Left forelimb (tissue), 1 donor: ENCODE data around the gene NADK.
"Not testable (repeated sequence)": the region's sequence is repeated elsewhere in the genome, so short reads cannot be mapped to it uniquely, and the experiment has no call there.

Experiments used
- DNase-seq: peaks from one replicate; pipeline ENCODE4 v3.0.0-alpha.2; 2018; ENCODE audit warnings: low spot score

The NADK gene

DNA sequence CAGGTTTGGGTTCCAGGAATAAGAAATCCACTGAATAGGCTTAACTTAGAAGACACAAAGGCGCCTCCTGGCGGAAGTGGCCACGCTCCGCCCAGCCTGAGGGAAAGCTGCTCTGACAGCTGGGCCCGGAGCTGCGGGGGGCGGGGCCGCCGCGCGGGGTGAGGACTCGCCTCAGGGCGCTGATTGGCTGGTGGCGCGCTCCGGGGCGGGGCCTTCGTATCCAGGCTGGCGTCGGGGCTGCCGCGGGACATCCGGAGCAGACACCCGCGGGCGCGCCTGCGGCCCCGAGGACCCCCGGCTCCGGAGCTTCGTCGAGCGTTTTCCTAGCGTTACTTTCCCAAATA, 31.7 kb downstream of the NADK start:
- DNase-seq, result not testable (repeated sequence)

DNA sequence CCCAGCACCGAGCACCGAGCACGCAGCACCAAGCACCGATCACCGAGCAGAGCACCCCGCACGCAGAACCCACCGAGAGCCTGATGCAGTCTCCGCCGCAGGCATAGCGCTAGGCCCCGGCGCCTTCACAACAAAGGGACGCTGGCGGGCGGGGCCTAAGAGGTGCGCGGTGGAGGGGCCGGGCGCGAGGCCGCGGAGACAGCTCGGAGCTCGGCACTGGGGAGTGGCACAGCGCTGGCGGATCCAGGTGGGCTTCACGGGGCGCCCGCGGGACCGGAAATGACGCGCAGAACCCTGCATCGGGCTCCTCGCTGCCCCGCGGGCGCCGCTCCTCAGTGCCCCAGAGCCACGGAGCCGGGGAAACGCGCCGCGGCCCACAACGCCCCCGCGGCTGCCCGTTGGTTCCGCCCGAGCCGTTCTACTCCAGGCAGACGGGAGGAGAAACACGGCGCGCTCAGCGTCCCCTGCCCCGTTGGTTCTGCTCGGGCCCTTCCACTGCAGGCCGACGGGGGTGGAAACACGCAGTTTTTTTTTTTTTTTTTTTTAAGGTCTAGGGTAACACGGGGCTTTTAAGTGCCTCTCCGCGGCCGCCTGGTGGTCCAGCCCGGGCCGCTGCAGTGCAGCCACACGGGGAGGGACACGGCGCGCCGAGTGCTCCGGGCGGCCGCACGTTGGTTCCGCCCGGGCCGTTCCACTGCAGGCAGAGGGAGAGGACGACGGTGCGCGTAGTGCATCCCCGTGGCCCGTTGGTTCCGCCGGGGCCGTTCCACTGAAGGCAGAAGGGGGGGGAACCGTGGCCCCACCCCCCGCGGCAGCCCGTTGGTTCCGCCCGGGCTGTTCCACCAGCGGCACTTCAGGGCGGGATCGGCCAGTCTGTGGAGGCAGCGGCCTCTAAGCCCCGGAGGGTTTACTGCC, 32.4 kb downstream of the NADK start:
- DNase-seq, result peak; percentile 88

DNA sequence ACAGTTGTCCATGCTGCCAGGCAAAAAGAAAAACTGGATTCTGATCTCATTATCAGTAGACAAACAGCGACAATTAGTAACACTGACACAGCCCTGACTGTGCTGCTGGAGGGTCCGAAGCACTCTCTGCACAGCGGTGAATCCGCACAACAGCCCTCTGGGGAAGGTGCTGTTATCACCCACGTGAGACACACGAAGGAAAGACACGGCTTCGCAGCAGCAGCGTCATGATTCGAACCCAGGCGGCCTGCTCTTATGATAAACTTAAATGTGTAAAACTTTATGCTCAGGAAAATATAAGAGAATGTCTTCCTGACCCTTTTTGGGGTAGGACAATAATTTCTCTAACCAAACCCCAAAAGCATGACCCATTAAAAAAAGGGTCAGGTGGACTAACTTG, 35.7 kb downstream of the NADK start:
- not testable (repeated sequence) for DNase-seq

DNA sequence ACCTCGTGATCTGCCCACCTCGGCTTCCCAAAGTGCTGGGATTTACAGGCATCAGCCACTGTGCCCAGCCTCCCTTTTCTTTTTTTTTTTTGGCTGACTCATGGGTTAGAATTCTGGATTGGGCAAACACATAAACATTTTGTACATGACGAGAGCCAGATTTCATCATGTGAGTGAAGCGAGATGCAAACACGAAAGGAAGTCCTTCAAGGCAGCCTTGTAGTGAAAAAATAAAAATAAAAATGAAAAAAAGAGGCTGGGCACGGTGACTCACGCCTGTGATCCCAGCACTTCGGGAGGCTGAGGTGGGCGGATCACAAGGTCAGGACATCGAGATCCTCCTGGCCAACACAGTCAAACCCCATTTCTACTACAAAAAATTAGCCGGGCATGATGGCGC, 37.3 kb downstream of the NADK start:
- DNase-seq, result not testable (repeated sequence)

DNA sequence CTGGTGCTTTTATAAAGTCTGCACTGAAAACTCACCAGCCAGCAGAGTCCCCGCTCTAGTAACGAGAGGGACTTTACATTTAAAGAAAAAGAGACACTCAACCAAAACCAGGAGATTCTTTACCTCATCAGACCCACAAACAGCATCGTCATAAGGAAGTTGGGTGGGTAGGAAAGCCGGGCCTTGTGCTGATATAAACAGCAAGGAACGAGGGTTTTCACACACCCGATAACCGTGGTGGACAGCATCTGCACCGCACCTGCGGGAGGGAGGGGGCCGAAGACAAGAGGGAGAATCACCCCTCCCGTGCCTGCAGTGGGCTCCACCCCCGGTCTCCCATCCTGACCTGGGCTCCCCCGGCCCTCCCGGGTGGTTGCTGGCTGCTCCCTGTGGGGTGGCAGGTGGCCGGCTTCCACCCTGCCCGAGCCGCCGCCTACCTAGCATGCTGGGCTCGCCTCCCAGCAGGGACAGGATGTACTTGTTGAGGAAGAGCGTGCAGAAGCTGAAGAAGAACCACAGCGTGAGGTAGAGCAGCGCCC, 39.4 kb downstream of the NADK start:
- DNase-seq, result not testable (repeated sequence)

DNA sequence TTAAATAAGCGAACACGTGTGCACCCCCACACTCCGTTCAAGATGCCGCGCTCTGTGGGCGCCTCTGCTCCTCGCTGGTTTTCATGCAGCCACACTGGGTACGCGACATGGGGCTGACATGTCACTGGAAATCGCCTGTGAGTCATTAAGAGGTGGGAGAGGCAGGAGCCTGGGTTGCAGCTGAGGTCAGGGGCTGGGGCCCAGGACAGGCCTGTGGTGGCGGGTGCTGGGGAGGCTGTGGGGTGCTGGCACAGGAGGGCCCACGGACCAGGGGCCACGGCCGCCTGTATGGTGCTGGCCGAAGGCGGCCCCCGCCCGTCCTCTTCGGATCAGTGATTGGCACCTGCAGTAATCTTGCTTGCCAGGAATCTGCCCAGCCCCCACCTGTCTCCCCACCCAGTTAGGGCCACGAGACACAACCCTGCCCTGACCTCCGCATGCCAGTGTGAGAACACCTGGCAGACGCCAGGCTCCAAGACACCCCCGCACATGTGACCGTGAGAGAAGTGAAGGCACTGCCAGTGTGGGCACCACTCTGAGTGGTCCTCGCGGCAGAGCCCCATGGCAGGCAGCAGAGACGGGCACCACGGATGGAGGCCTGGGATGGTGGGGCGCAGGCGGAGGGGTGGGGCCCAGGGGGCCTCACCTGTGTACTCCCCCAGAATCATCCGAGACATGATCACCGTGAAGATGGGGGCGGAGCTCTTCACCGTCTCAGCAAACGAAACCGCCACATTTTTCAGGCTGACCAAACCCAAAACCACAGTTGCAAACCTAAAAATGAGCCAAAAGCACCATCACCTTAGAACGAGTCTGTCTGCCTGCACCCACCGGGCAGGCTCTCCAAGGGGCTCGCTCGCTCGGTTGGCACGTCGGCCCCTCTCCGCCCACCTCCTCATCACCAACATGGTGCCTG, 40.3 kb downstream of the NADK start:
- peak; percentile 18 for DNase-seq

DNA sequence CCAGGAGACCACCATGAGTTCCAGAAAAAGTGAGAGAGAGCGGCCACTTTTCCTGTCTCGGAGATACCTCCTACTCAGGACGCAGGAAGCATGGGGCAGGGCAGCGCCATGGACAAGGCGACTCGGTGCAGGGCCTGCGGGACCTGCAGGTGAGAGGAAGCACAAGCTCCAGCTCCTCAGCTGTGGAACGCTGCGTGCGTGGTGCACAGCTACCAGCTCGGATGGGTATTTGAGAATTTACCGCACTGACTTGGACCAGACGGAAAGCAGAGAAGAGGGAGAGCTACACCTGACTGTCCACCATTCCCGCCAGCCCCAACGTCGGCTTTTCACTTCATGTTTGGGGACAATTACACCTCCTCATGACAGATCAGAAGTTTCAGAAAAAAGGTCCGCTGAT, 45.9 kb downstream of the NADK start:
- peak; percentile 26 for DNase-seq

DNA sequence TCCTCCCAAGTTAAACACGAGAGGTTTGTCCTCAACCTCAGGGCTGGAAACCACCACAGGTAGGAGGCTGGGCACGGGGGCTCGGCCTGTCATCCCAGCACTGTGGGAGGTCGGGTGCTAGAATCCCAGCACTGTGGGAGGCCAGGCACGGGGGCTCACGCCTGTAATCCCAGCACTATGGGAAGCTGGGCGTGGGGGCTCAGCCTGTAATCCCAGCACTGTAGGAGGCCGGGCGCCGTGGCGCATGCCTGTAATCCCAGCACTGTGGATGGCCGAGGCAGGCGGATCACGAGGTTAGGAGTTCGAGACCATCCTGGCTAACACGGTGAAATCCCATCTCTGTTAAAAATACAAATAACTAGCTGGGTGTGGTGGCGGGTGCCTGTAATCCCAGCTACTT, 47.4 kb downstream of the NADK start:
- DNase-seq, result peak; percentile 57

DNA sequence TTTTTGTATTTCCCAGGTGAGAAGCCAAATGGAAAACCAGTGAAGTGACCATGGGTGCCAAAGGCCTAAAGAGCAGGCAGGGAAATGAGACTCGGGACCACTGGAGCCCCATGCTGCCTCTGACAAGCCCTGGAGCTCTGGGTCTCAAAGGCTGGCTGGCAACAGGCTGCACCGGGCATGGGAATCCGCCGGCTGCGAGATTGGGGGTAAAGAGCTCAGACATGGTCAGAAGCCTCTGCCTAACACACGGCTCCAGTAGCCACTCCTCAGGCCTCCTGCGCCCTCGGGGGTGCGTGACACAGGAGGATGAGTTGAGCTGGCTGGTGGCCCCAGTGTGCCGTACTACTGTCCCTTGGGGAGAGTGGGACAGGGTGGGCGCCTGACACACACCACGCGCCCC, 48.0 kb downstream of the NADK start:
- DNase-seq, result not testable (repeated sequence)

DNA sequence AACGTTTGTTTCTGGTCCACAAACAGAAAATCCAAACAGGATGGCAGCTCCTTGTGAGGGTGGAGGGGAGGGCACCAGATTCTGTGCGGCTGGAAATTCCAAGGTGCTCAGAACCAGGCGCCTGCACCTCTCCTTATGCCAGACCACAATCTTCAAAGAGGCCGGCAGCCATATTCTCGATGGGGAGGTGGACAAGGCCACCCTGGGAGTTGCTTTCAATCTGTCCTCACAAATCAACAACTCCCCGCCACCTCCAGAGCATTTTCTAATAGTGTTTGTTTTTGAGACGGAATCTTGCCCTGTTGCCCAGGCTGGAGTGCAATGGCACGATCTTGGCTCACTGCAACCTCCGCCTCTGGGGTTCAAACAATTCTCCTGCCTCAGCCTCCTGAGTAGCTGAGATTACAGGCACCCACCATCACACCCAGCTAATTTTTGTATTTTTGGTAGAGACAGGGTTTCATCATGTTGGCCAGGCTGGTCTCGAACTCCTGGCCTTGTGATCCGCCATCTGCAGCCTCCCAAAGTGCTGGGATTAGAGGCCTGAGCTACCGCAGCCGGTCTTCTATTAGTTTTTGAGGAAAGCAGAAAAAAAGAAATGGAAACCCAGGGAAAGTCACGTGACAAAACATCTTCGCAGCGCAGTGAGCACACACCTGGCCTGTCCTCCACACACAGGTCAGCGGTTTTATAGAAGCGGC, 49.0 kb downstream of the NADK start:
- peak; percentile 17 for DNase-seq

DNA sequence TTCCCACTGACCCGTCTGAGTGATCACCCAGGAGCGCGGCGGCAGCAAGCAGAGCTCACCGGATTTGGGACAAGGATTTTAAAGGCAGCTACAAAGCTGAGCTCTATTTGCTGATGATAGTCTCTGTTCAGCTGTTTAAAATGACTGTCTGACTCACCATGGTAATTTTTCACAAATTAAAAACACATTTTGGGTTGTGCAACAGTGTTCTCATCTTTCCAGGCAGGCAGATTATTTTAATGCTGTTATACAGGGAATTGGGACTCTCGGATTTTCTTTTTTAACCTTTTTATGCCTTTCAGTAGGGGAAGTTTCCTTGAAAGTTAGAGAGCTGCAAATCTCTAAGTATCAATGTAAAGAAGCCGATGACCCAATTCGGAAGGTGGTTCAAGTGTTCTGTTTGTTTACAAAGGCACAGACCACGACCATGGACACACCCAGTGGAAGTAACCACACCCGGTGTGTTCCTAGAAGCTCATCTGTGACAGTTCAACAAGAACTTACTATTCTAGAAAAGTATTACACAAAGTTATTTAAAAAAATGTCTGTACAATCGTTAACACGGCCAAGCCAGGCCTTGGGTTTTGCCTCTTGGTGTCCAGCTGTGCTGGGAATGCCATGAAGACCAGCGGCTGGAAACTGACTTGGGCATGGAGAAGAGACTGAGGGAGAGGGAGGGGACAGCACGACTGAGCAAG, 49.8 kb downstream of the NADK start:
- DNase-seq, result not testable (repeated sequence)

DNA sequence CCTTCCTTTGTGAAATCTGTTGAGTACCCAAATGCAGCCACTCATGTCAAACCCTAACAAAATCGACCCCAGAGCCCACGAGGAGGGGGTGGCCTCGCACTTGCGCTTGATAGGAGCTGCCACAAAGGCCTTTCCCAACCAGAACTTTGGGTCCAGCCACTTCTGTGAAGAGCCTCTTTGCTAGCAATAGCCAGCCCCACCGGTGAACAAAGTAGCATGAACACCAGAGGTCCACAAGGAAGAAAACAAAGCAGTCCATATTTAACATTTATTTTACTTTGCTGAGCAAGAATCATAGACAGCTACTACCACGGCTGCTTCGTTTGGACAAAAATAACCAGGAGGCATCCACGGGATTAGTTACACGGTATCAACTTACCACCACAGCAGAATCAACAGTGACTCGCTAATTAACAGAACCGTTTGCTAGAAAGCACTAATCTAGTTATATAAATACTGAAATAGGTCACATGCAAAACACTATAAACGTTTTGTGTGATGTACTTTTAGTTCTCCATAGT, 51.1 kb downstream of the NADK start:
- not testable (repeated sequence) for DNase-seq

DNA sequence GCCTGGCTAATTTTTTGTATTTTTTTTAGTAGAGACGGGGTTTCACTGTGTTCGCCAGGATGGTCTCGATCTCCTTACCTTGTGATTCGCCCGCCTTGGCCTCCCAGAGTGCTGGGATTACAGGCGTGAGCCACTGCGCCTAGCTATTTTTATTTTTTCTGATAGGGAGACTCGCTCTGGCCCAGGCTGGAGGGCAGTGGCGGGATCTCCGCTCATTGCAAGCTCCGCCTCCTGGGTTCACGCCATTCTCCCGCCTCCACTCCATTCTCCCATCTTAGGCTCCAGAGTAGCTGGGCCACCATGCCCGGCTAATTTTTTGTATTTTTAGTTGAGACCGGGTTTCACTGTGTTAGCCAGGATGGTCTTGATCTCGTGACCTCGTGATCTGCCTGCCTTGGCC, 52.2 kb downstream of the NADK start:
- DNase-seq, result peak; percentile 14

DNA sequence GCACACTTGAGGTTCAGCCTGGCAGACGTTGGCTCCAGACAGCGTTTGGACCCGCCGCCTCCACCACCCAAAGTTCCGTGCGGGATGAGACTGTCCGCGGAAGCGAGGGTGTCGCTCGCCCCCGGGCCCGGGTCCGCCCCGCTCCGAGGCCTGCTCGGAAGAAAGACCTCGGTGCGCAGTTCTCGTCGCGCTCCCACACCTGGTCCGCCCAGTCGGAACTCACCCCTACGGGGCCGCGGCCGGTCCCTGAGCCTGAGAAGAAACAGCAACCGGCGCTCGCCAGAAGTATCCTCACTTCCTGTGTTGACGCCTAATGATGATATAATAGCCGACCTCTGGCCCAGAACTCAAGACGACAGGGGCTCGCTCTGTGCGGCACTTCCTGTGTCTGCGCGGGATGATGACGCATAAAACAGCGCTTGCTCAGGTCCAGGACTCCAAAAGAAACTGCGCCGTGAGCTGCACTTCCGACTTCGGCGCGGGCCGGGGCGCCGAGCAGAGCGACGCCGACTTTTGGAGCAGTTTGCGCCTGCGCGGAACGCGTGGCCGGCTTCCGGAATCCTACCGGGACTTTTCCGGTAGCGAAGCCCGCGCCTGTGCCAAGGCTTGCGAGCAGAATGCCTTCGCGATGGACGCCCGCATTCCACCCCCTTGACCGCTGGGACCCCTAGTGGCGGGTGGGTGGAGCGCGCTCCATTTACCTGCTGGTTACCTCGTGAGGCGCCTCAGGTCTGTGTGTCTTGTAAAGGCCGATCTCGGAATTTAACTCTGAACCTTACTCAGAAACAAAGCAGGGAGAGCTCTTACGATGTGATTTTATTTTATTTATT, 54.0 kb downstream of the NADK start, which contains the start of gene CDK11A:
Gene CDK11A, minus strand, starts transcription at position 323 of the 830 bp plus-strand sequence. CDS start 1,539 bp downstream, outside the sequence.
- DNase-seq, result peak; percentile 99

DNA sequence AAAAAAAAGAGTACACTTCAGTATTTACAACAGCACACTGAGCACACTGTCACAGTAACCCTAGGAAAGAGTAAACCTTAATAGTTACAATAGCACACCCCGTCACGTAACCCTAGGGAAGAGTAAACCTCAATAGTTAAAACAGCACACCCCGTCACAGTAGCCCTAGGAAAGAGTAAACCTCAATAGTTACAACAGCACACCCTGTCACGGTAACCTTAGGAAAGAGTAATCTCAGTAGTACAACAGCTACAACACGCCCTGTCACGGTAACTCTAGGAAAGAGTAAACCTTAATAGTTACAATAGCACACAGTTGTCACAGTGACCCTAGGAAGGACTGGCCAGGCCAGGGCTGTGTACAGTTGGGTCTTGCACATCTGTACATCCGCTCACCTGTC, 57.1 kb downstream of the NADK start:
- peak; percentile 22 for DNase-seq

DNA sequence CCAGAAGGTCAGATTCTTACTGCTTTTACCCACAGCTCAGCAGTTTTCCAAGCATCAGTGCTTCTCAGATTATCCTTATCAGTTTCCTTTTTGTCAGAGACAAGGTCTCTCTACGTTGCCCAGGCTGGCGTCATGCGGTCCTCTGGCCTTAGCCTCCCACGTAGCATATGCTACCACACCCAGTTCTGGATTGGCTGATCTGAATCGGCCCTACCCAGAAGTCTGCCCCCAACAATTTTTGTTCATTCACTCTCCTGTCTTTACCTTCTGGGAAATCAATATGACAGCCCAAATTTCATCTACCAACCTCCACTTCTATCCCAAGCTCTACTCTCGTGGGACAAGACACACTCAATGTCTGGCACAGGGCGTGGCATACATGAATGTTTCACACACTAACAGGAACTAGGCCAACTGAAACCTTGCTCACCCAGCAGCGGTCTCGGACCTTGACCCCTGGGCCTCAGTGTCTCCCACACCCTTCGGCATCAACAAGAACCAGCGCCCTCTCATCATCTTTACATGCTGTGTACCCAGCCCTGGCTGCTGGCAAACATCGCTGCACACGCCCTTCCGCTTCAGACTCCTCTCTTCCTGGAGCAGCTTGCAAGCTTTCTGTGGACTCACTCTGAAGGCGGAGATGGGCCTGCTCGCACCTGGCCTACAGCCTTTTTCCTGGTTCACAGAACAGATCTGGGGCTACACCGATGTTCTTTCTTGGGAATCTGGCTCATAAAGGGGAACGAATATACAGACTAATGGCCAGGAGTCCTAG, 63.0 kb downstream of the NADK start:
- DNase-seq, result peak; percentile 34

DNA sequence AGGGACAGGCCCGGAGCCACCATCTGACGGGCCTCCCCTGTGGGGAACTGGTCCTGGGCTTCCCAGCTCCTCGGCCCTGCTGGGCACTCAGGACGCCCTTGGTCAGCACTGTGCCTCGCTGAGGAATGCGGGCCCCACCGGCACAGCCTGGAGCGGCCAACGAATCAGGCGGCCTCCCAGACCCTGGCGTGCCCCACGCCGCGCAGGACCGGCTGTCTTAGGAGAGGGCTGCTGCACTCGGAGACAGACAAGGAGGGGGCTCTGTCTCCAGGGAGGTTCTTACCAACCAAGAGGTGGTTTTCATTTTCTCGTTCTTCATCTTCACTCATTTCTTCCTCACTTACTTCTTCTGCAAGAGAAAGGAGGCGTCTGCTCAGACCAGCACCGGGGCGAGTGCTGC, 70.4 kb downstream of the NADK start:
- not testable (repeated sequence) for DNase-seq

DNA sequence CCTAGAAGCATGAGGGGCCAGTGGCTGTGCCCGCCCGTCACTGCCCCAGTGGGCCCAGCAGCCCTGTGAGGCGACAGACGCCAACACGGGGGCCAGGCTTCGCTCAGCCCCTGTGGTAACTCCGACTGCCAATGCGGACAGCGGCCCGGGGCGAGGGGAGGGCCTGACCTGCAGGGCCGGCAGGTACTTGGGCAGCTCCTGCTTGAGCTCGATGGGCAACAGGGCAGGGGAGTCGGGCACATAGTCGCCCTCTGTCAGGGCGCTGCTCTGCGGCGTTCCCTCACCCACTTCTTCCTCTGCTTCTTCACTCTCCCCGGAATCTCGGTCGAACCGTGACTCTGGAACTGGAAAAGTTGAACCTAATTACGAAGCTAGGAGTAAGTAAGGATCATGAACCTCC, 71.0 kb downstream of the NADK start:
- DNase-seq, result not testable (repeated sequence)

DNA sequence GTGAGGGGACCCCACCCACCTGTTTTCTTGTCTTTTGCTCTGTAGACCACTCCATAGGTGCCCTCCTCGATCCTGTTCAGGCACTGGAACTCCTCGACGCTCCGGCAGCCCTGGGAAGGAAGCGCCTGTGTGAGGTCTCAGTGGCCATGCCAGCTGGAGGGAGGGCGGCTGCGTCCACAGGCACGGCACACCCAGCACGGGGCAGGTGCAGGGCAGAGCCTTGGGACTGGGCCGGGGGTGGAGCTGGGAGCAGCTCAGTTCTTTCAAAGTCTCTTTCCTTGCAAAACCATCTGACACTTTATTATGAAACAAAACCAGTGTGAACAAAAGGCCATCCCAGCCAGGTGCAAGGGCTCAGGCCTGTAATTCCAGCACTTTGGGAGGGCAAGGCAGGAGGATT, 72.6 kb downstream of the NADK start:
- DNase-seq, result peak; percentile 20
